T-helper 17 cell (primary cell): ENCODE measurements around the gene STK24. TPM values are rescaled to one million over a fixed set of nuclear protein-coding genes. Genes with fewer than 3 reads are reported as not detected.

ENCODE experiments used
- ATAC-seq: fragments of 150-1000 bp; cut with Tn5 transposase; 2 replicates; pipeline ENCODE4 v1.10.0; 2021; ENCODE audit warnings: mild to moderate bottlenecking, moderate library complexity
- DNase-seq, 3 donors: peaks; one replicate each; pipeline versions ENCODE4 v3.0.0 to v3.0.0-alpha.2; 2020 to 2021
- H3K9me3 ChIP-seq: one replicate; pipeline ENCODE4 v1.7.0; 2013; ENCODE audit warnings: low read length, mild to moderate bottlenecking; ENCODE audit not compliant: control insufficient read depth, poor library complexity, severe bottlenecking
- H3K27ac Mint-ChIP-seq: one replicate; pipeline ENCODE4 v1.8.0; 2022; ENCODE audit warnings: mild to moderate bottlenecking, moderate library complexity, mixed read lengths
- H3K27me3 Mint-ChIP-seq: one replicate; pipeline ENCODE4 v1.8.0; 2022; ENCODE audit warnings: mixed read lengths
- H3K36me3 Mint-ChIP-seq: one replicate; pipeline ENCODE4 v1.8.0; 2022; ENCODE audit warnings: low read depth, mixed read lengths
- H3K4me1 Mint-ChIP-seq: one replicate; pipeline ENCODE4 v1.8.0; 2022; ENCODE audit warnings: mild to moderate bottlenecking, mixed read lengths
- H3K4me3 Mint-ChIP-seq: one replicate; pipeline ENCODE4 v1.8.0; 2022; ENCODE audit warnings: mild to moderate bottlenecking, moderate library complexity, mixed read lengths
- total RNA-seq, 4 donors: library from RNA in 2 of 4; stranded (reverse) in 2 of 4; gene quantifications; one replicate each; pipeline ENCODE4 v1.2.3 and lab custom pipeline; 2022 to 2026

STK24 gene
- total RNA-seq, 2 donors from 2014 or later = 134 to 163 TPM

GRCh38 chr13:98515818-98516465 lies 61.0 kb downstream of the STK24 start:
- H3K9me3 ChIP-seq = no peaks in the 10 kb centered on the region
- H3K27ac Mint-ChIP-seq = peak overlapping the region; percentile 98
- peaks cover 7% of the 10 kb centered on the region for H3K36me3 Mint-ChIP-seq
- peak overlapping the region; percentile 74 for H3K4me3 Mint-ChIP-seq
- ATAC-seq = no peak
- DNase-seq = no peak
- peaks cover 68% of the 10 kb centered on the region for H3K4me1 Mint-ChIP-seq
- H3K27me3 Mint-ChIP-seq = no peaks in the 10 kb centered on the region

- H3K9me3 ChIP-seq = no peaks in the 10 kb centered on the region
- DNase-seq (no peak), ATAC-seq (no peak)
- Mint-ChIP-seq H3K36me3 (peaks cover 5% of the 10 kb centered on the region), H3K27me3 (no peaks in the 10 kb centered on the region), H3K4me3 (peak overlapping the region; percentile 45), H3K27ac (peak overlapping the region; percentile 98), H3K4me1 (peaks cover 65% of the 10 kb centered on the region)
Observed at GRCh38 chr13:98514288-98514687, 62.6 kb downstream of the STK24 start.

- ATAC-seq (no peak), DNase-seq (no peak)
- peak overlapping the region; percentile 98 for H3K27ac Mint-ChIP-seq
- peaks cover 63% of the 10 kb centered on the region for H3K4me1 Mint-ChIP-seq
- no peaks in the 10 kb centered on the region for H3K9me3 ChIP-seq
- H3K36me3 Mint-ChIP-seq = peaks cover 2% of the 10 kb centered on the region
- peak overlapping the region; percentile 37 for H3K4me3 Mint-ChIP-seq
- no peaks in the 10 kb centered on the region for H3K27me3 Mint-ChIP-seq
Observed at GRCh38 chr13:98513837-98514236, 63.1 kb downstream of the STK24 start.

- ATAC-seq (no peak), DNase-seq (no peak)
- Mint-ChIP-seq H3K4me3 (no peak overlapping the region), H3K36me3 (peaks cover 2% of the 10 kb centered on the region), H3K27me3 (no peaks in the 10 kb centered on the region), H3K27ac (peak overlapping the region; percentile 98), H3K4me1 (peaks cover 66% of the 10 kb centered on the region)
- no peaks in the 10 kb centered on the region for H3K9me3 ChIP-seq
Observed at GRCh38 chr13:98512774-98513665, 63.9 kb downstream of the STK24 start.

- peak overlapping the region; percentile 59 for H3K4me3 Mint-ChIP-seq
- peak overlapping the region; percentile 98 for H3K27ac Mint-ChIP-seq
- no peaks in the 10 kb centered on the region for H3K9me3 ChIP-seq
- peaks cover 2% of the 10 kb centered on the region for H3K36me3 Mint-ChIP-seq
- DNase-seq = no peak
- H3K27me3 Mint-ChIP-seq = no peaks in the 10 kb centered on the region
- peak; percentile 84 for ATAC-seq
- H3K4me1 Mint-ChIP-seq = peaks cover 70% of the 10 kb centered on the region
Observed at GRCh38 chr13:98511435-98511834, 65.5 kb downstream of the STK24 start.

GRCh38 chr13:98510156-98510509 lies 66.8 kb downstream of the STK24 start:
- no peaks in the 10 kb centered on the region for H3K9me3 ChIP-seq
- peak overlapping the region; percentile 98 for H3K27ac Mint-ChIP-seq
- DNase-seq = no peak
- H3K36me3 Mint-ChIP-seq = peaks cover 2% of the 10 kb centered on the region
- peak overlapping the region; percentile 80 for H3K4me3 Mint-ChIP-seq
- H3K27me3 Mint-ChIP-seq = no peaks in the 10 kb centered on the region
- ATAC-seq = no peak
- H3K4me1 Mint-ChIP-seq = peaks cover 69% of the 10 kb centered on the region

- Mint-ChIP-seq H3K27ac (peak overlapping the region; percentile 98), H3K36me3 (peaks cover 2% of the 10 kb centered on the region), H3K4me1 (peaks cover 70% of the 10 kb centered on the region), H3K27me3 (no peaks in the 10 kb centered on the region), H3K4me3 (peak overlapping the region; percentile 80)
- no peaks in the 10 kb centered on the region for H3K9me3 ChIP-seq
- ATAC-seq (peak; percentile 59), DNase-seq (peak in 1 of 3 donors; percentile 31)
Observed at GRCh38 chr13:98509271-98510155, 67.4 kb downstream of the STK24 start.

GRCh38 chr13:98508685-98509084 lies 68.2 kb downstream of the STK24 start:
- H3K9me3 ChIP-seq = no peaks in the 10 kb centered on the region
- ATAC-seq (no peak), DNase-seq (no peak)
- Mint-ChIP-seq H3K36me3 (peaks cover 2% of the 10 kb centered on the region), H3K4me1 (peaks cover 73% of the 10 kb centered on the region), H3K4me3 (no peak overlapping the region), H3K27me3 (no peaks in the 10 kb centered on the region), H3K27ac (peak overlapping the region; percentile 98)

DNA sequence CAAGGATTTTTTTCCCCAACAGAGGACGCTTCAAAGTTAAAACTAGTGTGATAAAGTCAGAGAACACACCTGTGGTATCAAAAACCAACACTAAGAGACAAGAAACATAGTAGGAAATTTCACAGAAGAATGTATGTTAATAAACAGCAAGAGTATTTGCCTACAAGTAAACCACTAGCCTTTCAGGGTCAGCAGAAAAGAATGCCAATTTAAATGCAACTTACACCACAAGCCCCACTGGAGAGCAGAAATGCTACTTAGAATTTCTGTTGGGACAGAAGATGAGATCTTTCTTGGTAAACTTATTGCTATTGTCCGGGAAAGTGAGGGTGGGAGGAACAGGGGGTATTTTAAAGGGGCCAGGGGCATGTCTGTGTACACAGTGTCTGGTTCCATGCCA lies 68.6 kb downstream of the STK24 start:
- DNase-seq = no peak
- Mint-ChIP-seq H3K36me3 (peaks cover 2% of the 10 kb centered on the region), H3K4me1 (peaks cover 71% of the 10 kb centered on the region), H3K27me3 (no peaks in the 10 kb centered on the region), H3K27ac (peak overlapping the region; percentile 98), H3K4me3 (no peak overlapping the region)
- no peaks in the 10 kb centered on the region for H3K9me3 ChIP-seq
- no peak for ATAC-seq

DNA sequence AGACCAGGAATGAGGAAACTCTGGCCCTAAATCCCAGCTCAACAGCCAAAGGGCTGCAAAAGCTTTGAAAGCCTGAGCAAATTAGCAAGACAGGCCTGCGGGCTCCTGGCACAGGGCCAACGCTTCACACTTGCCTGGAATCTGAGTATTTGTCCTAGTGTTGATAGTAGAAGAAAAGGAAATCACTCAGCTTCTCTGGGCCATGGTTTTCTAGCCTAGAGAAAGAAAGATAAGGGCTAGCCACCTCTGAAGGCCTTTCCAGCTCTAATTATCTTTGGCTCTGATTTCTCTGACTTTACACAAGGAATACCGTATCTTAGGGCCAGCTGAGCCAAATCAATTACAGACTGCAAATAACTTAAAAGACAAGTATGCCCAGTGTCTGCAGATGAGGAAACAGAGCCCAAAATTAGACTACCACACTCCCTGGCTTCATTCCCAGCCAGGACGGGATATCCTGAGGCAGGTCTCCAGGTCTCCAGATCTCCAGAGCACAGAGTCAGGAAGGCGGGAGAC lies 69.6 kb downstream of the STK24 start:
- DNase-seq (no peak), ATAC-seq (no peak)
- Mint-ChIP-seq H3K4me3 (no peak overlapping the region), H3K4me1 (peaks cover 69% of the 10 kb centered on the region), H3K36me3 (peaks cover 2% of the 10 kb centered on the region), H3K27ac (peak overlapping the region; percentile 98), H3K27me3 (no peaks in the 10 kb centered on the region)
- H3K9me3 ChIP-seq = no peaks in the 10 kb centered on the region

GRCh38 chr13:98506728-98507230 lies 70.1 kb downstream of the STK24 start:
- H3K36me3 Mint-ChIP-seq = no peaks in the 10 kb centered on the region
- peak overlapping the region; percentile 45 for H3K4me3 Mint-ChIP-seq
- no peaks in the 10 kb centered on the region for H3K9me3 ChIP-seq
- peaks cover 69% of the 10 kb centered on the region for H3K4me1 Mint-ChIP-seq
- ATAC-seq (no peak), DNase-seq (no peak)
- H3K27me3 Mint-ChIP-seq = no peaks in the 10 kb centered on the region
- peak overlapping the region; percentile 98 for H3K27ac Mint-ChIP-seq

DNA sequence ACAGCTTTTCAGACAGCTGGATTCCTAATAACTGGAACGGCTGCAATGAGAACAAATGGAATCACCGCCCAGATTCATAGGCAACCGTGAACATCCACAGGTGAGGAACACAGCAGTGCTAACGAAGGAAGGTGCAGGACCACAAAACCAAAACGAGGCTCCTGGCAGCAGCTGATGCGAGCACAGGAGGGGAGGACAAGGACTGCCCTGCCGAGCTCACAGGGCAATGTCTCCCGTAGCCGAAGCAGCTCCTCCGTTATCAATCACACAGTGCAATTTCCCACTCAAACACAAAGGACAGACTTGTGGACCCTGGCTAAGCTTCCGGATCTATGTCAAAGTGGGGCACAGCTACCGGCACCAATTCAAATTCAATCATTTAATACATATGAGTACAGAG lies 70.6 kb downstream of the STK24 start:
- peaks cover 68% of the 10 kb centered on the region for H3K4me1 Mint-ChIP-seq
- peak overlapping the region; percentile 91 for H3K27ac Mint-ChIP-seq
- DNase-seq (no peak), ATAC-seq (no peak)
- no peaks in the 10 kb centered on the region for H3K36me3 Mint-ChIP-seq
- H3K9me3 ChIP-seq = no peaks in the 10 kb centered on the region
- no peaks in the 10 kb centered on the region for H3K27me3 Mint-ChIP-seq
- H3K4me3 Mint-ChIP-seq = peak overlapping the region; percentile 45
